Esophagus squamous epithelium (tissue), 5 donors: ENCODE measurements around the gene RERE. TPM values are rescaled to one million over a fixed set of nuclear protein-coding genes. Genes with fewer than 3 reads are reported as not detected.

Experiments
- DNase-seq: peaks from one replicate; lab custom pipeline; 2025; lab: John Stamatoyannopoulos, UW
- H3K27ac ChIP-seq, 4 donors: fragments of 200-600 bp; sonication (generic); one replicate each; pipeline ENCODE4 v1.5.1; 2016 to 2019; ENCODE audit warnings: mild to moderate bottlenecking in 1 of 4
- H3K27me3 ChIP-seq, 4 donors: fragments of 200-600 bp; sonication (generic); 1 replicate in 3 of 4; 2 replicates in 1 of 4; pipeline versions ENCODE4 v1.5.1 to v1.6.0; 2017 to 2021; ENCODE audit warnings: antibody characterized with exemption in 1 of 4
- H3K36me3 ChIP-seq, 3 donors: fragments of 200-600 bp; sonication (generic); one replicate each; pipeline ENCODE4 v1.5.1; 2016 to 2019
- H3K4me1 ChIP-seq, 3 donors: fragments of 200-600 bp; sonication (generic); one replicate each; pipeline ENCODE4 v1.5.1; 2017 to 2019
- H3K4me3 ChIP-seq, 4 donors: fragments of 200-600 bp; sonication (generic); 1 replicate in 3 of 4; 2 replicates in 1 of 4; pipeline ENCODE4 v1.5.1; 2016 to 2019; ENCODE audit warnings: mild to moderate bottlenecking in 2 of 4, moderate library complexity in 1 of 4
- H3K9me3 ChIP-seq, 3 donors: fragments of 200-600 bp; sonication (generic); one replicate each; pipeline ENCODE4 v1.5.1; 2016 to 2019
- CTCF ChIP-seq, 6 experiments: fragments of 450-650 bp in 4 of 6; fragments of 200-600 bp in 2 of 6; sonication (generic) in 2 of 6; IDR thresholded peaks; one replicate each; pipeline ENCODE4 v1.5.1; 2016 to 2019; ENCODE audit warnings: antibody characterized with exemption in 6 of 6, mild to moderate bottlenecking in 4 of 6, moderate library complexity in 4 of 6
- POLR2A ChIP-seq, 4 donors: fragments of 450-650 bp; IDR thresholded peaks; one replicate each; pipeline ENCODE4 v1.6.1; 2017; ENCODE audit warnings: antibody characterized with exemption in 4 of 4, mild to moderate bottlenecking in 4 of 4, moderate library complexity in 3 of 4
- WGBS, 2 donors: methylation state at CpG; one replicate each; pipeline ENCODE4 v1.1.5; 2018; 5-methylcytosine and 5-hydroxymethylcytosine counted together
- intact Hi-C: fragments of 100-400 bp; cut with DNase I; formaldehyde crosslinking; loops from one replicate; pipeline ENCODE4 v1.15.0; 2022
- total RNA-seq, 4 donors: library from RNA; depleted of rRNA; stranded (reverse); fragments of >200 nt; gene quantifications; one replicate each; pipeline ENCODE4 v1.1.0, GENCODE V29; 2016
- donor health status: DM: yes; HTN: yes; CAD: no.

Gene RERE
- total RNA-seq, 4 donors from 2014 or later = 27.5 to 56.6 (median 32.1) TPM

- peak overlapping the region in 3 of 4 donors; percentile 24 to 67 (median 48) for H3K27ac ChIP-seq
- no peaks in the 10 kb centered on the region for H3K9me3 ChIP-seq
- WGBS, 2 donors = 83 to 84% methylated on average over 5 of the region's 5 CpGs
- intact Hi-C loops = no loop called here
- peaks cover 14 to 66% (median 14%) of the 10 kb centered on the region in 3 donors for H3K4me1 ChIP-seq
- H3K27me3 ChIP-seq = no peaks in the 10 kb centered on the region
- no peak overlapping the region for H3K4me3 ChIP-seq
- no peak for DNase-seq
- TF ChIP-seq POLR2A (IDR thresholded peaks at IDR 0.05) (no peak), CTCF (IDR thresholded peaks at IDR 0.05) (no peak)
- H3K36me3 ChIP-seq = no peaks in the 10 kb centered on the region
Observed at GRCh38 chr1:8428441-8428840, 389.0 kb downstream of the RERE start.

- H3K36me3 ChIP-seq = no peaks in the 10 kb centered on the region
- no peak overlapping the region for H3K4me3 ChIP-seq
- no peaks in the 10 kb centered on the region for H3K27me3 ChIP-seq
- DNase-seq = no peak
- TF ChIP-seq POLR2A (IDR thresholded peaks at IDR 0.05) (no peak), CTCF (IDR thresholded peaks at IDR 0.05) (no peak)
- no peaks in the 10 kb centered on the region for H3K9me3 ChIP-seq
- H3K4me1 ChIP-seq = peaks cover 14 to 66% (median 14%) of the 10 kb centered on the region in 3 donors
- intact Hi-C loops = no loop called here
- WGBS, 2 donors = 65 to 80% methylated on average over 5 of the region's 5 CpGs
- peak overlapping the region in 3 of 4 donors; percentile 24 to 67 (median 48) for H3K27ac ChIP-seq
Observed at GRCh38 chr1:8427986-8428385, 389.5 kb downstream of the RERE start.

GRCh38 chr1:8427493-8427892 is 389.9 kb downstream of the RERE start:
- Histone ChIP-seq H3K27ac (peak overlapping the region in 3 of 4 donors; percentile 24 to 67 (median 48)), H3K4me1 (peaks cover 14 to 67% (median 14%) of the 10 kb centered on the region in 3 donors), H3K27me3 (no peaks in the 10 kb centered on the region), H3K4me3 (no peak overlapping the region), H3K9me3 (no peaks in the 10 kb centered on the region), H3K36me3 (no peaks in the 10 kb centered on the region)
- DNase-seq = no peak
- intact Hi-C loops = no loop called here
- WGBS, 2 donors = 74 to 88% methylated on average over 5 of the region's 5 CpGs
- TF ChIP-seq POLR2A (IDR thresholded peaks at IDR 0.05) (no peak), CTCF (IDR thresholded peaks at IDR 0.05) (no peak)

GRCh38 chr1:8426996-8427395 is 390.4 kb downstream of the RERE start:
- TF ChIP-seq POLR2A (IDR thresholded peaks at IDR 0.05) = no peak
- no peak for TF ChIP-seq CTCF (IDR thresholded peaks at IDR 0.05)
- Histone ChIP-seq H3K9me3 (no peaks in the 10 kb centered on the region), H3K36me3 (no peaks in the 10 kb centered on the region), H3K27me3 (no peaks in the 10 kb centered on the region), H3K4me1 (peaks cover 14 to 72% (median 14%) of the 10 kb centered on the region in 3 donors), H3K27ac (peak overlapping the region in 2 of 4 donors; percentile 36 to 54), H3K4me3 (no peak overlapping the region)
- no peak for DNase-seq
- intact Hi-C loops = no loop called here
- 84 to 100% methylated on average over 3 to 4 of the region's 4 CpGs for WGBS, 2 donors

GRCh38 chr1:8425781-8426161 is 391.7 kb downstream of the RERE start:
- Histone ChIP-seq H3K4me3 (no peak overlapping the region), H3K9me3 (no peaks in the 10 kb centered on the region), H3K4me1 (peaks cover 16 to 72% (median 16%) of the 10 kb centered on the region in 3 donors), H3K27me3 (no peaks in the 10 kb centered on the region), H3K27ac (peak overlapping the region in 2 of 4 donors; percentile 98 to 100), H3K36me3 (peaks cover 0 to 1% (median 0%) of the 10 kb centered on the region in 3 donors)
- WGBS, 2 donors = 88 to 93% methylated on average over 3 of the region's 3 CpGs
- no peak for DNase-seq
- TF ChIP-seq POLR2A (IDR thresholded peaks at IDR 0.05) = no peak
- TF ChIP-seq CTCF (IDR thresholded peaks at IDR 0.05) = no peak
- intact Hi-C loops = no loop called here
